Occipital lobe (tissue), 2 donors: ENCODE data around the gene GNPDA2. TPM values are rescaled to one million over a fixed set of nuclear protein-coding genes. Genes with fewer than 3 reads are reported as not detected.

Experiments used
- DNase-seq: peaks from one replicate; lab custom pipeline; 2025; lab: John Stamatoyannopoulos, UW
- total RNA-seq: library from RNA; depleted of rRNA; stranded (reverse); fragments of >200 nt; gene quantifications from one replicate; pipeline ENCODE4 v1.2.3, GENCODE V29; 2014

GNPDA2 gene
- total RNA-seq, 1 donor from 2014 or later, result 51.3 TPM

GRCh38 chr4:44679060-44679459 lies 47.3 kb downstream of the GNPDA2 start:
- no peak for DNase-seq

- DNase-seq, result peak; percentile 81
Measured at GRCh38 chr4:44678094-44679041, 48.0 kb downstream of the GNPDA2 start, which contains the start of gene GUF1. TSS of gene GUF1 (plus strand) at chr4:44678420. CDS start at chr4:44678623, 203 bp downstream.

- DNase-seq, result no peak
Measured at GRCh38 chr4:44675366-44675765, 51.0 kb downstream of the GNPDA2 start.

GRCh38 chr4:44674471-44674870 lies 51.9 kb downstream of the GNPDA2 start:
- no peak for DNase-seq

GRCh38 chr4:44671636-44672035 lies 54.7 kb downstream of the GNPDA2 start:
- DNase-seq, result no peak

GRCh38 chr4:44670506-44671199 lies 55.7 kb downstream of the GNPDA2 start:
- no peak for DNase-seq

GRCh38 chr4:44668526-44668925 lies 57.8 kb downstream of the GNPDA2 start:
- DNase-seq, result no peak

- no peak for DNase-seq
Measured at GRCh38 chr4:44663539-44664263, 62.7 kb downstream of the GNPDA2 start.

- no peak for DNase-seq
Measured at GRCh38 chr4:44662623-44663005, 63.7 kb downstream of the GNPDA2 start.

GRCh38 chr4:44661940-44662622 lies 64.3 kb downstream of the GNPDA2 start:
- DNase-seq, result no peak

- no peak for DNase-seq
Measured at GRCh38 chr4:44660396-44660795, 66.0 kb downstream of the GNPDA2 start.

- DNase-seq, result no peak
Measured at GRCh38 chr4:44652002-44652401, 74.4 kb downstream of the GNPDA2 start.

Other genes starting within 250 kb of the GNPDA2 start
- 6.7 TPM for gene YIPF7, start 74.9 kb downstream of the GNPDA2 start, total RNA-seq
- gene GUF1, start 48.1 kb downstream of the GNPDA2 start, total RNA-seq, result 48.8 TPM